D721Med (cell line): ENCODE results near the gene NEGR1.
A peak's percentile ranks its signal among the peaks of the same experiment; 100 is the strongest.

Experiments
- DNase-seq: peaks from one replicate; pipeline ENCODE4 v3.0.0; 2011; ENCODE audit warnings: low spot score; ENCODE audit not compliant: insufficient read length
- FAIRE-seq: peaks from 2 replicates; lab custom pipeline; 2011; peaks lifted over from hg19 to GRCh38; lab: Jason Lieb, UNC
- TF ChIP-seq, protein P1 (sequence below): IDR thresholded peaks from 2 replicates; pipeline ENCODE4 v1.5.1; 2012; ENCODE audit warnings: mild to moderate bottlenecking, control low read depth; ENCODE audit not compliant: insufficient read depth; ENCODE audit errors: missing control alignments

The NEGR1 gene

DNA sequence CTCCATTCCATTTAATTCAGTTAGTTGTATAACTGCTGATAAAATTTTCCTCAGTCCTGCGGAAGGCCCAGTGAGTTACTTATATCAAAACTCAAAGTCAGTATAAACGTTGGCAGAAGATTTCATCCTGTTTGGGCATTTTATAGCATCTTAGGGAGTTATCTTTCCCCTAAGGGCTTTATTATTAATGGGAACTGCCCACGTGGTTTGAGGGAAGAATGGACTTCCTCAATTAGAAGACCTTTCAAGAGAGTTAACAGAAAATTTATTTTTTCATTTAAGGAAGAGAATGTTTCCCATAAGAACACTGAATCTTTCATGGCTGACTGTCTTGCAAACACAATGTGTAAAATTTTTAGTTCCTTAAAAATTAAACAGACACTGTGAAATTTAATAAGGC, 400.1 kb downstream of the NEGR1 start:
- FAIRE-seq: no peak
- TF ChIP-seq, protein P1, sequence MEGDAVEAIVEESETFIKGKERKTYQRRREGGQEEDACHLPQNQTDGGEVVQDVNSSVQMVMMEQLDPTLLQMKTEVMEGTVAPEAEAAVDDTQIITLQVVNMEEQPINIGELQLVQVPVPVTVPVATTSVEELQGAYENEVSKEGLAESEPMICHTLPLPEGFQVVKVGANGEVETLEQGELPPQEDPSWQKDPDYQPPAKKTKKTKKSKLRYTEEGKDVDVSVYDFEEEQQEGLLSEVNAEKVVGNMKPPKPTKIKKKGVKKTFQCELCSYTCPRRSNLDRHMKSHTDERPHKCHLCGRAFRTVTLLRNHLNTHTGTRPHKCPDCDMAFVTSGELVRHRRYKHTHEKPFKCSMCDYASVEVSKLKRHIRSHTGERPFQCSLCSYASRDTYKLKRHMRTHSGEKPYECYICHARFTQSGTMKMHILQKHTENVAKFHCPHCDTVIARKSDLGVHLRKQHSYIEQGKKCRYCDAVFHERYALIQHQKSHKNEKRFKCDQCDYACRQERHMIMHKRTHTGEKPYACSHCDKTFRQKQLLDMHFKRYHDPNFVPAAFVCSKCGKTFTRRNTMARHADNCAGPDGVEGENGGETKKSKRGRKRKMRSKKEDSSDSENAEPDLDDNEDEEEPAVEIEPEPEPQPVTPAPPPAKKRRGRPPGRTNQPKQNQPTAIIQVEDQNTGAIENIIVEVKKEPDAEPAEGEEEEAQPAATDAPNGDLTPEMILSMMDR: no peak
- DNase-seq: no peak

DNA sequence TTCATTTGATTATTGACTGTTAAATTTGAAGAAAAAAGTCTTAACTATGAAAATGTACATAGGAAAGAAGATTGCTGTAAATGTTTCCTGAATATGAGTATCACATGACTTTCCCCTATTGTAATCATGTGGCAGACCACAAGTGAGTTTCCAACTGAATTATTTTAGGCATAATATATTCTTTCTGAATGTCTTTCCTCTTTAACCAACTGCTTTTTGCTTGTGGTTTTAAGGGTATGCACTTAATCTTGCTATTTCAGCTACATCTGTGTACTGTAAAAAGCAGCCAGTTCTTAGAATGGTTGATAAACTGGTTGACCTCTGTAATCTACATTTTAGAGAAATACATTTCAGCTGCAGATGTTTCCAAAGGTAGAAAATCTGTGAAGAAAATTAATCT, 400.7 kb downstream of the NEGR1 start:
- TF ChIP-seq, protein P1: no peak
- FAIRE-seq (peak; percentile 11), DNase-seq (no peak)

DNA sequence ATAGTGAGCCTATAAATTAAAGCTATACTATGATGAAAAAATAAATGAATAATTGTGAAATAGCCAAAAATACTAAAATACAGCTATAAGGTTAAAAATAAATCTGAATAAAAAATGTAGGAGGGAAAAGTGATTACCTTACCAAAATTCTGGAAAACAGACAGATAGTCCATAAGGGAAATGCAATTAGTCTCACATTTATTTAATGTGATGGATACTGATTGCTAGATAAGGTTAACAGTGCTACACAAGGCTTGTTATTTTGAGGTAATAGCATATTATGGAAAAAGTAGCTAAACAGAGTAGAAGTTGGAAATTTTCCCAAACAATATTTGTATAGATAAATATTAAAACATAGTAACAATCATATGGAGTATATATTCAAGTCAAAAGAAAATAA, 413.0 kb downstream of the NEGR1 start:
- FAIRE-seq: no peak
- TF ChIP-seq, protein P1: no peak
- no peak for DNase-seq

DNA sequence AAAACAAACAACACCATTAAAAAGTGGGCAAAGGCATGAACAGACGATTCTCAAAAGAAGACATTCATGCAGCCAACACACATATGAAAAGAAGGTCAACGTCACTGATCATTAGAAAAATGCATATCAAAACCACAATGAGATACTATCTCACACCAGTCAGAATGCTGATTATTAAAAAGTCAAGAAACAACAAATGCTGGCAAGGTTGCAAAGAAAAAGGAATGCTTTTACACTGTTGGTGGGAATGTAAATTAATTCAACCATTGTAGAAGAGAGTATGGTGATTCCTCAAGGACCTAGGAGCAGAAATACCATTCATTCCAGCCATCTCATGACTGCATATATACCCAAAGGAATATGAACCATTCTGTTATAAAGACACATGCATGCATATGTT, 419.6 kb downstream of the NEGR1 start:
- FAIRE-seq (no peak), DNase-seq (no peak)
- TF ChIP-seq, protein P1: no peak

DNA sequence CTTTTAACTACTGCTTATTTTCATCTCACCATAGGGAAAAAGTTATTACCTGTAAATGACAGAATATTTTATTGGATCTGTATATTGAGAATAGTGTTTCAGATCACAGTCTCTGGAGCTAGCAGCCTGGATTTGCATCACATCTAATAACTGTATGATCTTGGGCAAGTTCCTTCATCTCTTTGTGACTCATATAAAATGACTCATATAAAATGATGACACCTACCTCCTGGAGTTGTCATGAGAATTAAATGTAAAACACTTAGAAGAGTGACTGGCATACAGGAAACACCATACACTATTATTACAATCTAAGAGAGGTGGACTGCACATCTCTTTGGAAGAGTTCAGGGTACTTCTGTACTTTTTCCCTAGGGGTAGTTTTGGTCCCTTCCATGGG, 421.3 kb downstream of the NEGR1 start:
- TF ChIP-seq, protein P1: no peak
- DNase-seq (no peak), FAIRE-seq (no peak)

DNA sequence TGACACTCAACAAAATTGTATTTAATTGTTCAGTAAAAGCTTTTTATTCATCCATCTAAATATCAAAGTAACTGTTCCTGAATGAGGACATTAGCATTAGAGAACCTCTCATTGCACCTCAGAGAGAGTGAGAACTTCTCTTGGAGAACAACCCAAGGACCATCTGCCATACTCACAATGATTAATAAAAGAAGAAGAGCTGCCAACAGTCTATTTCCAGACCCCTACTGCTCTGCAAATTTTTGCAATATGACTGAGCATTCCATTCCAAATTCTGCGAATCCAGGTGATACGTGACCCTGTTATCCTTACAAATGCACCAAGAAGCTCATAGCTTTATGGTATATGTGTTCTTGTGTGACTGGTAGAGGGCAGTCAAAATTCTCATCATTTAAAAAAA, 422.5 kb downstream of the NEGR1 start:
- FAIRE-seq (peak; percentile 68), DNase-seq (no peak)
- TF ChIP-seq, protein P1: no peak

DNA sequence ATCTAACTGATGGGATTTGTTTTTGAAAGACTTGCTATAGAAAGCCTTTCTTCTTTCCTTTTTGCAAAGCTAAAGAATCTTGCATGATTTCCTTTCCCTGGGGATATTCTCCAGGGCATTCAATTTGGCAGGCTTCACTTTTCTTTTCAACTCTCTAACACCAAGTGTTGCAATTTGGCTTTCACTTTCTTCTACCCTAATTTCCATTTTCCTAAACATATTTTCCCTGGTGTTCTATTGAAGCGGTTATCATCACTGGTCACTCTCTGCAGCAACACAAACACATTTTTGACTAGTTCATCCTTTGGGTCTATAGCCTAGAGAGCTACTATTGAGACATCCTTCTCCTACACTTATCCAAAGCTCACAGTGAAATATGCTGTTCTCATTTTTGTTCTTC, 424.5 kb downstream of the NEGR1 start:
- FAIRE-seq (no peak), DNase-seq (no peak)
- TF ChIP-seq, protein P1: no peak
